Heart left ventricle (tissue), 16 donors: ENCODE measurements around the gene MICAL1. TPM values are rescaled to one million over a fixed set of nuclear protein-coding genes. Genes with fewer than 3 reads are reported as not detected.

Experiments
- ATAC-seq, 4 donors: fragments of 200-7000 bp; cut with Tn5 transposase; one replicate each; pipeline ENCODE4 v1.9.1; 2020 to 2022; ENCODE audit warnings: moderate library complexity in 4 of 4, mild to moderate bottlenecking in 3 of 4, moderate number of reproducible peaks in 1 of 4
- DNase-seq, 5 donors: peaks; one replicate each; pipeline ENCODE4 v3.0.0-alpha.2; 2020
- H3K27ac ChIP-seq, 12 donors: fragments of 200-600 bp; sonication (generic) in 4 of 12; one replicate each; pipeline versions ENCODE4 v1.5.0 to v1.8.0; 2016 to 2022; ENCODE audit warnings: mild to moderate bottlenecking in 2 of 12
- H3K27me3 ChIP-seq, 9 donors: fragments of 200-600 bp; sonication (generic) in 2 of 9; one replicate each; pipeline versions ENCODE4 v1.5.1 to v1.8.0; 2016 to 2022; ENCODE audit warnings: mild to moderate bottlenecking in 3 of 9
- H3K36me3 ChIP-seq, 9 donors: fragments of 200-600 bp; sonication (generic) in 2 of 9; one replicate each; pipeline versions ENCODE4 v1.5.0 to v1.8.0; 2018 to 2022; ENCODE audit warnings: mild to moderate bottlenecking in 2 of 9
- H3K4me1 ChIP-seq, 12 donors: fragments of 200-600 bp; sonication (generic) in 4 of 12; one replicate each; pipeline versions ENCODE4 v1.5.0 to v1.8.0; 2016 to 2022; ENCODE audit warnings: mild to moderate bottlenecking in 3 of 12
- H3K4me3 ChIP-seq, 12 donors: fragments of 200-600 bp; sonication (generic) in 4 of 12; one replicate each; pipeline versions ENCODE4 v1.5.0 to v1.8.0; 2017 to 2022; ENCODE audit warnings: mild to moderate bottlenecking in 9 of 12, moderate library complexity in 4 of 12
- H3K9me3 ChIP-seq, 12 donors: fragments of 200-600 bp; sonication (generic) in 4 of 12; one replicate each; pipeline versions ENCODE4 v1.5.0 to v1.8.0; 2016 to 2022; ENCODE audit warnings: mild to moderate bottlenecking in 1 of 12
- CTCF ChIP-seq, 12 donors: fragments of 200-600 bp; sonication (generic) in 4 of 12; IDR thresholded peaks; one replicate each; pipeline versions ENCODE4 v1.5.0 to v1.8.0; 2018 to 2022; ENCODE audit warnings: antibody characterized with exemption in 12 of 12, mild to moderate bottlenecking in 5 of 12
- POLR2A ChIP-seq, 2 donors: fragments of 450-650 bp; IDR thresholded peaks; one replicate each; pipeline ENCODE4 v1.6.1; 2017; ENCODE audit warnings: antibody characterized with exemption in 2 of 2, mild to moderate bottlenecking in 2 of 2, moderate library complexity in 2 of 2
- WGBS, 4 donors: extraction: QIAGEN DNeasy Blood & Tissue Kit in 2 of 4; methylation state at CpG; one replicate each; pipeline versions ENCODE4 v1.1.5 to v1.1.7; 2013 to 2018; 5-methylcytosine and 5-hydroxymethylcytosine counted together
- intact Hi-C, 10 donors: fragments of 100-400 bp; cut with DNase I; formaldehyde crosslinking; loops; one replicate each; pipeline versions ENCODE4 v1.11.1 to v1.14.2; 2022
- long read RNA-seq, 3 donors: library from polyadenylated mRNA; unstranded; transcript quantifications; one replicate each; pipeline ENCODE4 v2.0.0, GENCODE V29; 2020 to 2021
- polyA plus RNA-seq, 2 donors: library from polyadenylated mRNA; stranded (reverse); fragments of 200-250 nt; gene quantifications; one replicate each; pipeline ENCODE4 v1.2.3, GENCODE V29; 2013
- total RNA-seq, 9 donors: library from RNA; depleted of rRNA in 2 of 9; stranded (reverse); fragments of >200 nt in 2 of 9; fragmentation: NEBNext Ultra II Directional in 3 of 9; extraction: Animal tissue kit (Norgen Biotek cat#: 25700) in 3 of 9; gene quantifications; one replicate each; pipeline versions ENCODE4 v1.1.0 to v1.2.4, GENCODE V29; 2016 to 2023
- donor health status: ischemic (EF 13 %, LVEDD 7.1; RV severe dilation, severe dysfunction).
- donor health status: healthy with polysubstance abuse.
- donor health status: DM: no; HTN: yes; CAD: no.
- donor health status: DM: no; HTN: no; CAD: no.
- donor health status: ischemic (EF 25% LVEDD 6.9; RV normal size, moderate dysfunction).
- donor health status: ischemic (EF 25% LVEDD 5.7; RV mildly dilated, moderate dysfunction).
- donor health status: healthy.
- donor health status: DM: yes; HTN: yes; CAD: no.
- donor health status: ischemic (EF 35%, LVEDD 5.7; RV mildly dilated, moderate dysfunction).
- donor health status: nonischemic (EF 11% LVEDD 7.7; RV severe dilation, severe dysfunction).
- donor health status: DM: yes; HTN: yes; CAD: no.
- donor health status: PGD.
- donor health status: ischemic (EF 29% LVEDD 5.4; RV normal size, mild dysfunction).
- donor health status: nonischemic (EF 23%, LVEDD 6.1; RV moderate dilation, normal function).

The MICAL1 gene
- total RNA-seq, result 10 to 100 TPM in 2 of 9 donors, 1 to 10 TPM in 7; 4.5 to 21.9 (median 5.5) TPM
- 10 to 100 TPM in 1 of 2 donors, 1 to 10 TPM in 1; 8.4 to 10.2 TPM for polyA plus RNA-seq
- long read RNA-seq, donor 1, partial matches to known transcripts, result 7 of 13 reads
- long read RNA-seq, donor 1, other reads (novel, unspliced or antisense), result 6 of 13 reads
- long read RNA-seq, donor 2, partial matches to known transcripts, result 10 of 24 reads
- long read RNA-seq, donor 2, other reads (novel, unspliced or antisense), result 10 of 24 reads
- long read RNA-seq, donor 3, transcript MICAL1-202 (25 exons, 3,645 nt), result major isoform, 6 of 19 reads
- long read RNA-seq, donor 3, partial matches to known transcripts, result 5 of 19 reads
- long read RNA-seq, donor 3, other reads (novel, unspliced or antisense), result 8 of 19 reads

- intact Hi-C loops, result loop anchor here in 5 of 10 donors (2.0 to 10.0 kb wide), 4 partner anchors 23 to 73 kb away; partner anchors contain the start of gene CD164 (in 4 of the 5)
- peak; percentile 61 to 83 (median 72) for ATAC-seq
- 0 to 1% (median 0%) methylated on average over 28 to 70 of the region's 70 CpGs for WGBS, 4 donors
- H3K9me3 ChIP-seq, result no peaks in the 10 kb centered on the region
- peaks cover 0 to 24% (median 3%) of the 10 kb centered on the region in 9 donors for H3K36me3 ChIP-seq
- peak in 9 of 12 donors; percentile 14 to 53 (median 36) for TF ChIP-seq CTCF (IDR thresholded peaks at IDR 0.05)
- TF ChIP-seq POLR2A (IDR thresholded peaks at IDR 0.05), result peak in 1 of 2 donors; percentile 37
- H3K4me3 ChIP-seq, result peak within 1 kb of the TSS; percentile 57 to 93 (median 76)
- no peaks in the 10 kb centered on the region for H3K27me3 ChIP-seq
- peaks cover 0 to 54% (median 26%) of the 10 kb centered on the region in 12 donors for H3K4me1 ChIP-seq
- peak; percentile 63 to 86 (median 77) for DNase-seq
- peak within 1 kb of the TSS; percentile 35 to 94 (median 74) for H3K27ac ChIP-seq
Measured at GRCh38 chr6:109455437-109456110, at the start of gene MICAL1. Gene MICAL1, minus strand, starts transcription at chr6:109455772. Its CDS starts 1,576 bp downstream, at chr6:109454196.

GRCh38 chr6:109503327-109504224 is 48.0 kb upstream of the MICAL1 start:
- intact Hi-C loops, result no loop called here
- H3K4me3 ChIP-seq, result no peak overlapping the region
- WGBS, 4 donors, result 73 to 87% (median 84%) methylated on average over 9 to 10 of the region's 10 CpGs
- no peak for DNase-seq
- no peaks in the 10 kb centered on the region for H3K36me3 ChIP-seq
- no peak overlapping the region for H3K27ac ChIP-seq
- H3K9me3 ChIP-seq, result no peaks in the 10 kb centered on the region
- H3K4me1 ChIP-seq, result no peaks in the 10 kb centered on the region
- H3K27me3 ChIP-seq, result no peaks in the 10 kb centered on the region
- no peak for ATAC-seq
- no peak for TF ChIP-seq POLR2A (IDR thresholded peaks at IDR 0.05)

- intact Hi-C loops, result no loop called here
- H3K9me3 ChIP-seq, result no peaks in the 10 kb centered on the region
- WGBS, 4 donors, result 83 to 91% (median 88%) methylated on average over 2 of the region's 2 CpGs
Measured at GRCh38 chr6:109498936-109499335, 43.4 kb upstream of the MICAL1 start.

More at GRCh38 chr6:109498936-109499335, 43.4 kb upstream of the MICAL1 start:
- Histone ChIP-seq H3K27ac (no peak overlapping the region), H3K4me1 (no peaks in the 10 kb centered on the region), H3K4me3 (no peak overlapping the region), H3K27me3 (no peaks in the 10 kb centered on the region), H3K36me3 (no peaks in the 10 kb centered on the region)
- ATAC-seq, result no peak
- no peak for DNase-seq
- TF ChIP-seq CTCF (IDR thresholded peaks at IDR 0.05), result no peak
- no peak for TF ChIP-seq POLR2A (IDR thresholded peaks at IDR 0.05)
